ENCODE data around the gene HHIPL1. TPM values are rescaled to one million over a fixed set of nuclear protein-coding genes. Genes with fewer than 3 reads are reported as not detected.

Gene HHIPL1
- polyA plus RNA-seq, 1 donor = 1.5 TPM

DNA sequence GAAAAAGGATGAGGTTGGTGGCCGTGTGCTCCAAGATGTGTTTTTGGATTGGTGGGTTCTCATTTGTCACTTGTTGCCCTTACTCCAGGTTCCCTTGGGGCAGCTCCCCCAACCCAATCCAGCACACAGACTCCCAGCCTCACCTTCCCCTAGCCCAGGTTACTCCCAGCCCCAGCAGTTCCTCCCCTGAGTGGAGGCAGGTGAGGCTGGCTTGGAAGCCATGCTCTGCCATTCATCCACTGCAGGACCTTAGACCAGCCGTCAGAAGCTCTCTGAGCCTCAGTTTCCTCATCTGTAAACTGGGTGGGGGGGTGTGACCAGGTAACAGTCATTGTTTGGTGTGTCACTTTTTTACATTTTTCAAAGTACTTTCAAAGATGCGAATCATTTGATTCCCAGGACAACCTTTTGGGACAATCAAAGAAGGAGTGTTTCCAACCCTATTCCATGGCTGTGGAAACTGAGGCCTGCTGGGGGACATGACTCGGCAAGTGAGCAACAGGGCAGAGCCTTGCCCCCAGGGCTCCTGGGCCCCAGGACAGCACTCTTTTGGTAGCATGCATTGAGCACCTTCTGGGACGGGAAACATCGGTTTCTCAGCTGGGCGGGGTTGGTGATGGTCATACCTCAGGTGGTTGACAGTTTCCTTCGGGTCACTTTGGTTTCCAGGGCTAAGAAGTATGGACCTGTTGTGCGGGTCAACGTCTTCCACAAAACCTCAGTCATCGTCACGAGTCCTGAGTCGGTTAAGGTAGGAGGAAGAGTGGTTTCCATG is 46.4 kb downstream of the HHIPL1 start:
- no peak for DNase-seq

DNA sequence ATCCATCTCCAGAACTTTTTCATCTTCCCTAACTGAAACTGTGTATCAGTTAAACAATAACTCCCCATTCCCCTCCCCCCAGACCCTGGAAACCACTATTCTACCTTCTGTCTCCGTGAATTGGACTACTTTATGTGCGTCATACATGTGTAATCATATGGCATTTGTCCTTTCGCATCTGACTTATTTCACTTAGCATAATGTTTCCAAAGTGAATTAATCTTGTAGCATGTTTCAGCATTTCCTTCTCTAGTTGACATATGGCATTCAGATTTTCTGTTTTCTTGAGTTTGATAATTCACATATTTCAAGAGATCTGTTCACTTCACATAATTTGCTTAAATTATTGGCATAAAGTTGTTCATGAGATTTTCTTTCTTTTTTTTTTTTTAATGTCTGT is 49.0 kb downstream of the HHIPL1 start:
- no peak for DNase-seq

GRCh38 chr14:99696929-99697328 is 52.0 kb downstream of the HHIPL1 start:
- DNase-seq = no peak

DNA sequence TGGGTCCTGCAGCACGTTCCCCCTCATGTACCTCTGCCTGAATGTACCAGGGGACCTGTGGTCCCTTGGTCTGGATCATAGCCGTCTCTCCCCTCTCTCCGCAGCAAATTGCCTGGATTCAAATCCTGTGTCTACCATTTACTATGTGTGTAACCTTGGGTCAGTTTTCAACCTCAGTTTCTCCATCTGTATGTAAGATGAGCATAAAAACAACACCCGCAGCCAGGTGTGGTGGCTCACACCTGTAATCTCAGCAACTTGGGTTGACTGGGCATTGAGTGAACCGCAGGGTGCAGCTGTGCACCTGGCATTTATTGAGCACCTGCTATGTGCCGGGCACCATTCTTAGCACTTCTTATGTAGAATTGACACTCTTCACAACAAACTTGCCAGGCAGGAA is 53.3 kb downstream of the HHIPL1 start:
- DNase-seq = no peak

GRCh38 chr14:99698642-99699041 is 53.7 kb downstream of the HHIPL1 start:
- DNase-seq = no peak

DNA sequence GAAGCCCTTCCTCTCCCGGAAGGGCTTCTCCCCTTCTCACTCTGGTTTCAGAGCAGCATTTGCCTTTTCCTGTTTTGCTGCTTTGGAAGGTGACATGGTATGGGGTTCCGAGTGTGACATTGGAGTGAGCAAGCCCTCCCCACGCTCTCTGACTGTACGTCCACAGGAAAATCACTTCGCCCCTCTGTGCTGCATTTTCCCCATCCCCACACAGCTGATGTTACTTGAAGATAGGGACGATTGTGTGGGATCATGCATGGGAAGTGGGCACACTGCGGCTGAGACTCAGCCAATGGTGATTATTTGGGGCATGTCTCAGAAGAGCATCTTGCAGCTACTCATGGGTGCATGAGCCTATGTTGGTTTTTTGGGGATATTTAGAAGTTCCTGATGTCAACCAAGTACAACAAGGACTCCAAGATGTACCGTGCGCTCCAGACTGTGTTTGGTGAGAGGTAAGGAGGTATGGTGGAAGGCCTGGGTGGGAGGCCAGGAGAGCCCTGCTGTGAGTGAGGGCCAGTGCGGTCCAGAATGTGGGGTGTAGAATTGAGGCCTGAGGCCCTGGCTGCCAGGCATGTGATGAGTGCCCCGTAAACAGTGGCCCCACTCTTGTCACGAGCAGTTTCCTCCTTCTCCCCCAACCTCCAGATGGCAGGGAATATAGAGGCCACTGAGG is 54.3 kb downstream of the HHIPL1 start:
- DNase-seq = no peak

DNA sequence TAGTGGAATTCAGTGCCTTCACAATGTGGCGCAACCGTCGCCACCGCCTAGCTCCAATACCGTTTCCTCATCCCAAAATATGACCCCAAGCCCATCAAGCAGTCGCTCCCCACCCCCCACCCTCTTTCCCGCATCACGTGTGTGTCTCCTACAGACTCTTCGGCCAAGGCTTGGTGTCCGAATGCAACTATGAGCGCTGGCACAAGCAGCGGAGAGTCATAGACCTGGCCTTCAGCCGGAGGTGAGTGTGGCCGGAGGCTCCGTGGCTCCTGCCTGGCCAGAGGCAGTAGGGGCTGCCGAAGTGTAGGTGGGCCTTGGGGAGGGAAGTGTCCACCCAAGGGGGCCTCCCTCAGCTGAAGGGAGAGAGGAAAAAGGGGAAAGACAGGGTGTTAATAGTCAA is 54.9 kb downstream of the HHIPL1 start:
- DNase-seq = no peak

- no peak for DNase-seq
These were observed 55.5 kb downstream of the HHIPL1 start for GRCh38 chr14:99700379-99700778.

- no peak for DNase-seq
These were observed 56.3 kb downstream of the HHIPL1 start for GRCh38 chr14:99701260-99701659.

GRCh38 chr14:99702115-99702514 is 57.2 kb downstream of the HHIPL1 start:
- no peak for DNase-seq

- DNase-seq = no peak
These were observed 58.5 kb downstream of the HHIPL1 start for GRCh38 chr14:99703381-99703780.

DNA sequence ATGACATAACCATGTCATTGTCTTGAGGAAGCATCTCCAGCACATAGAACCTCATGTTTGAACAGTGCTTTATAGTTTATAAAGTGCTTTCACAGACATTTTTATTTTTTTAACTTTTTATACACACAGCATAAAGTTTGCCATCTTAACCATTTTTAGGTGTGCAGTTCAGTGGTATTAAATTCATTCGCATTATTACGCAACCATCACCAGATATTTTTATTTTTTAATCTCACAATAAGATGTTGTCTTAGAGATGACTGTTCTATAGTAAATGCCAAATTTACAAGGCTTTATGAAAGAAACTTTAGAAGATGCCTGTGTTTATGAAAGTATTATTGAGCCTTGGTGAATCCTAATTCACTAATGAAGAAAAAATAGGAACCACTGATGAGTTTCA is 59.1 kb downstream of the HHIPL1 start:
- DNase-seq = no peak

DNA sequence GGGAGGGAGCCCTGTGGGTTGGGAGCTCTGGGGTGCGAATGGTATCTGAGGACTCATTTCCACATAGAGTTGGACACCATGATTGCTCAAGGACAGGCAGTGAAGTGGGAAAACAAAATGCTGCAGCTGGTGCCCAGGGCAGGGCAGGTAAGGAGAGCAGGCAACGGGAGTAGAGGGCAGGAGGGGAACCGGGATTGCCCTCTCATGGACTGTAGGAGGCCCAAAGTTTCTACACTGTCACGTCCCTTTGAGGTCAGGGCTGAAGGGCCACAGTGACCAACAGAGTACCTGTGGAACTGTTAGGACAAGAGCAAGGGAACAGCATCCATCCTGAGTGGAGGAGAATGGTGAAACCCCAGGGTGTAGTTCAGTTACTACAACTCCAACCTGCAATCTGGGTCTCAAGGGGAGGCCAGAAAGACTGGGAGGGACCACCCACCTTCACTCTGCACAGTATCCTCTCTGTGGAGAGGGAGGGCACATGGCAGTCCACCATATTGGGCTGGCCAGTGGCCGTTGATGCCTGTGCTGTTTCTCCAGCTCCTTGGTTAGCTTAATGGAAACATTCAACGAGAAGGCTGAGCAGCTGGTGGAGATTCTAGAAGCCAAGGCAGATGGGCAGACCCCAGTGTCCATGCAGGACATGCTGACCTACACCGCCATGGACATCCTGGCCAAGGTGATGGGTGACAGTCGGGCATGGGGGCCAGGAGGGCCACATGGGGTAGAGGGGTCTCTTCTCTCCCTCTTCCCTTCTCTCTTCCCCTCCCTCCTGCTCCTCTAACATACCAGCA is 61.4 kb downstream of the HHIPL1 start:
- DNase-seq = no peak

GRCh38 chr14:99707420-99707819 is 62.5 kb downstream of the HHIPL1 start:
- DNase-seq = no peak

GRCh38 chr14:99707921-99708320 is 63.0 kb downstream of the HHIPL1 start:
- no peak for DNase-seq

GRCh38 chr14:99708449-99708848 is 63.5 kb downstream of the HHIPL1 start:
- DNase-seq = no peak

GRCh38 chr14:99713972-99714371 is 69.0 kb downstream of the HHIPL1 start:
- DNase-seq = no peak

- no peak for DNase-seq
These were observed 70.5 kb downstream of the HHIPL1 start for GRCh38 chr14:99715266-99716000.

DNA sequence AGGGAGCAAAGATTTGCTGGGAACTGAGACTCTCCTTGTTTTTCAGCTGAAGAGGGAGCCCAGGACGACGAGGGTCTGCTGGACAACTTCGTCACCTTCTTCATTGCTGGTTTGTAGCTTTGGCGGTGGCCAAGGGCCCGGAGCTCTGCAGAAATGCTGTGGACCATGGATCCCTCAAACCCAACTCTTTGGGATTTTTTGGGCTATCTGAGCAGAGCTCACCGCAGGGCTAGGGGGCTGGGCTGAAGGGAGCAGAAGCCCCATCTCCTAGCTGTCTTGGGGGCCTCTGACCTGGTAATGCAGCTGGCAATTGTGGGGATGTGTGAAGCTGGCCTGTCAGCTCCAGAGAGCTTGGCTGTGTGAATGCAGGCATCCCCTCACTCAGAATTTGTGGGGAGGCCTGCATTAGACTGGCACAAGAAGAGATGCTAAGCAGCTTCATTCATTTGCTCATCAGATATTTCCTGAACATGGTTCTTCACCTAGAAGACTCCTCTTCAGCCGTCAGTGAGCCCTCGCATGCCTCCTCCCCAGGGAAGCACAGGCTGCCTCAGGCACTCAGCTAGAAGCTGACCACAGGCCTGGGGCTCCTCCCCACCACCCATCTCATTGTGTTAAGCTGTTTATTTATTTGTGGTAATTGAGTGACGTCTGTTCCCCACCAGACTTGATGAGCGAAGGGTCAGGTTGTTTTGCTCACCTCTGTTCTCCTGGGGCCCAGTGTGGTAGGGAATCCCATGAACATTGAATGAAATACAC is 71.3 kb downstream of the HHIPL1 start:
- DNase-seq = no peak

DNA sequence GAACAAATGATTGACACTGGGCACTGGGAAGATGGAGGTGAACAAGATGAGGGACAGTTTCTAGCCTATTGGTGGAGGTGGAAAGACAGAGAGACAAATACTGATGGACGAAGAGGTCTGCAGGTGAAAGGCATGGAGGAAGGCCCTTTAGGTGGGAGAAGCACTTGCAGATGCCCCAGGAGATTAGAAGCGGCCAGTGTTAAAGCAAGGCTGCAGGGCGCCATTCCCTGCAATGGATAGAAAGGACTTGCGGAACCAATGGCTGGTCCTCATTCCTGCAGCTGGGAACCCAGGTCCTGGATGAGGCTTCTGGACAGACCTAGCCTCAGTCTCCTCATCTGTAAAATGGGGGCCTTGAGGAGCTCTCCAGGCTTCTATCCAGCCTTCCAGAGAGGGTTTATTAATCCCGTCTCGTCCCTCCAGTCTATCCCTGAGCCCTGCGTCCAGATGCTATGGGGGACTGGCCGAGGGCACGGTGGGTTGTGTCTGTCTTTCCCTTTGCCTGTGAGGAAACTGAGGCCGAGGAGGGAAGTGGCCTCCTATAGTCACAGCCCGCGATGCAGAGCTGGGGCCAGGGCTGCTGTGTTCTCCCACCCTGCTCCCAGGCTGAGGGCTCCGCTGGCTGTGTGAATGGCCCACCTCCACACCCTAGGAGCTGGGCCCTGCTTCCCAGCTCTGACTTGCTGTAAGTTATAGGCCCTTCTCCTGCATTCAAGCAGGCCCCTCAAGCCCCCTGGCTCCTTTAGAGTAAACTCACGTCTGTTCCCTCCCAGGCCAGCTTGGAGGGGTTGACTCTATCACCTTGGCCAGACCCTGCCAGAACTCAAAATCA is 72.1 kb downstream of the HHIPL1 start:
- no peak for DNase-seq

GRCh38 chr14:99717682-99718013 is 72.7 kb downstream of the HHIPL1 start:
- DNase-seq = no peak

Data from hindlimb muscle (tissue), 1 donor.